Cardiac muscle cell (in vitro differentiated cells and primary cell): ENCODE results near the gene ZNF487. TPM values are rescaled to one million over a fixed set of nuclear protein-coding genes. Genes with fewer than 3 reads are reported as not detected.
A peak's percentile ranks its signal among the peaks of the same experiment; 100 is the strongest.

Experiments
- DNase-seq, 2 donors: peaks; one replicate each; pipeline versions ENCODE4 v3.0.0 to v3.0.0-alpha.2; 2010 to 2017; ENCODE audit warnings: low read depth in 1 of 2, low spot score in 1 of 2
- H3K27ac ChIP-seq: fragments of 200-600 bp; sonication (generic); 2 replicates; pipeline ENCODE4 v1.5.1; 2016
- H3K27me3 ChIP-seq: fragments of 200-600 bp; sonication (generic); 2 replicates; pipeline ENCODE4 v1.6.0; 2016; ENCODE audit warnings: control low read depth
- H3K36me3 ChIP-seq: fragments of 200-600 bp; sonication (generic); 2 replicates; pipeline ENCODE4 v1.5.1; 2016; ENCODE audit warnings: control low read depth
- H3K4me1 ChIP-seq: fragments of 200-600 bp; sonication (generic); 2 replicates; pipeline ENCODE4 v1.8.1; 2017; ENCODE audit warnings: low read depth, mild to moderate bottlenecking, mixed run types
- H3K4me3 ChIP-seq: fragments of 200-600 bp; sonication (generic); 2 replicates; pipeline ENCODE4 v1.5.1; 2016; ENCODE audit warnings: mild to moderate bottlenecking
- H3K9me3 ChIP-seq: fragments of 200-600 bp; sonication (generic); 2 replicates; pipeline ENCODE4 v1.5.1; 2017; ENCODE audit warnings: low read depth, mild to moderate bottlenecking, control low read depth
- polyA plus RNA-seq: library from polyadenylated mRNA; unstranded; fragments of >200 nt; fragmentation: Nextera tagmentation; extraction: Ambion mirVana; gene quantifications from 2 replicates; pipeline ENCODE4 v1.2.1, GENCODE V29; 2016
- total RNA-seq: library from RNA; depleted of rRNA; stranded (reverse); fragments of >200 nt; gene quantifications from 2 replicates; pipeline ENCODE4 v1.2.3, GENCODE V29; 2016
- TF ChIP-seq, protein P1 (sequence below): IDR thresholded peaks from 2 replicates; pipeline ENCODE4 v1.5.1; 2012; ENCODE audit warnings: low read depth, mild to moderate bottlenecking, low read length

Gene ZNF487
- total and polyA plus RNA-seq, 2 experiments from 2014 or later, result 6.0 to 9.0 TPM

DNA sequence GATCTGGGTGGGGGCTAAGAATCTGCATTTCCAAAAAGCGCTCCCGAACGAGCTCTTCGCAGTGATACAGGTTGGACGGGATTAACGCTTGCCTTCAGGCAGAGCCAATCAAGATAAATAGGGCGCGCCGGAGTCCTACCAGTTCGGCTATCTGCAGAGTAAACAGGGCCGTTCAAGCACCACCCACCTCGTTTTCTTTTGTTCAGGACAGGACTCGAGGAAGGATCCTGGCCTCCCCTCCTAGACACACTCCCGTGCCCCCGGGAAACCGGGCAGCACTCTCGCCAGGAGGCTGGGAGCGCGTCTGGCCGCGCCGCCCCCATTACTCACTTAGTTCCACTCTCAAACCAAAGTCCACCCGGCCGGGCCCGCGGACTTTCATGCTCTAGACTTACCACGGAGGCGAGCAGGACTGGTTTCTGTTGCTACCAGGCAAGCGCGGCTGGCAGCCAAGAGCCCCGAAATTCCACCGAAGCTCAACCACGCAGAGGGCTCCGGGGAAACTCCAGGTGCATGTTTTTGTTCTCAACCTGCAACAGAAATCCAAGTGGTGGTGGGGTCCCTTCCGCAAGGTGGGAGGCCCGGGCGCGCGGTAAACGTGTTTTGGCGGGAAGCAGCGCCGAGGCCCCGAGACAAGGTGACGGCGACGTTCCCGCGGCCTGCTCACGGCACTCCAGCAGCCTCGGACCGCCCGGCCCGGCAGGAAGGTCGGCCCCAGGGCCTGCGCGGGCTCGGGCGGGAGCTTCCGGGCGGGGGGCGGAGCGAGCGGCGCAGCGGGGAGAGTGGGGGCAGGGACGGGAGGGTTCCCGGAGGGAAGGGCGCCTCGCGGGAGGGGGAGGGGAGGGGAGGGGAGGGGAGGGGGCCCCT lies 40.6 kb upstream of the ZNF487 start:
- peaks cover 23% of the 10 kb centered on the region for H3K36me3 ChIP-seq
- no peaks in the 10 kb centered on the region for H3K27me3 ChIP-seq
- TF ChIP-seq, protein P1, sequence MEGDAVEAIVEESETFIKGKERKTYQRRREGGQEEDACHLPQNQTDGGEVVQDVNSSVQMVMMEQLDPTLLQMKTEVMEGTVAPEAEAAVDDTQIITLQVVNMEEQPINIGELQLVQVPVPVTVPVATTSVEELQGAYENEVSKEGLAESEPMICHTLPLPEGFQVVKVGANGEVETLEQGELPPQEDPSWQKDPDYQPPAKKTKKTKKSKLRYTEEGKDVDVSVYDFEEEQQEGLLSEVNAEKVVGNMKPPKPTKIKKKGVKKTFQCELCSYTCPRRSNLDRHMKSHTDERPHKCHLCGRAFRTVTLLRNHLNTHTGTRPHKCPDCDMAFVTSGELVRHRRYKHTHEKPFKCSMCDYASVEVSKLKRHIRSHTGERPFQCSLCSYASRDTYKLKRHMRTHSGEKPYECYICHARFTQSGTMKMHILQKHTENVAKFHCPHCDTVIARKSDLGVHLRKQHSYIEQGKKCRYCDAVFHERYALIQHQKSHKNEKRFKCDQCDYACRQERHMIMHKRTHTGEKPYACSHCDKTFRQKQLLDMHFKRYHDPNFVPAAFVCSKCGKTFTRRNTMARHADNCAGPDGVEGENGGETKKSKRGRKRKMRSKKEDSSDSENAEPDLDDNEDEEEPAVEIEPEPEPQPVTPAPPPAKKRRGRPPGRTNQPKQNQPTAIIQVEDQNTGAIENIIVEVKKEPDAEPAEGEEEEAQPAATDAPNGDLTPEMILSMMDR, result no peak
- peak overlapping the region; percentile 97 for H3K27ac ChIP-seq
- DNase-seq, result peak; percentile 79 to 88
- H3K9me3 ChIP-seq, result no peaks in the 10 kb centered on the region
- peak overlapping the region; percentile 47 for H3K4me3 ChIP-seq
- peaks cover 13% of the 10 kb centered on the region for H3K4me1 ChIP-seq

DNA sequence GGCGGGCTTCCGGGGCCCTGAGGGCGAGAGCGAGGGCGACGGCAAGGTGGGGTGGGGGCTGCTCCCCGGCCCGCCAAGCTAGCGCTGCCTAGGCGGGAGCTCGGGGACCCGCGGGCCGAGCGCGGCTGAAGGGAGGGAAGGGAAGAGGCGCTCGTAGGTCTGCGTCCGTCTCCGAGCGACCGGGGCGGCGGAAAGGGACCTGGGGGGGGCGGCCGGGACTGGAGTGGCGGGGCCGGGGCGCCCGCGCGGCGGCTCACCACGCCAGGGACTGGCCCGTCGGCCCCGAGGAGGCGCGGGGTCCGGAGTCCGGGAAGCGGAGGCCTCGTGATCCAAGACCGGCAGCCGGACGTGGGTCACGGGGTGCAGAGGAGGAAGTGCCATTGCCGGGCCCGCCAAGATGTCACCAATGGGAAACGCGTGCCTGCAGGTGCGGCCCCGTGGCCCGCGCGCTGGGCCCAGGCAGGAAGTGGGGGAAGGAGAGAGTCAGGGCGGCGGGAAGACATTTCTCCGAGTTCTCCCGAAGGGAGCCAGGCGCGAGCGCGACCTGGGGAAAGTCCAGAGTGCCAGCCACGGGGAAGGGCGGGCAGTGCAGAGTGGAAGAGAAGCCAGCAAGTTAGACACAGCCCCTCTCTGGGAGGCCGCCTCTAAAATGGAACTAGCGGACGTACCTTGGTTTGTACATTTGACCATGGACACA lies 39.8 kb upstream of the ZNF487 start:
- H3K27me3 ChIP-seq, result no peaks in the 10 kb centered on the region
- peak; percentile 84 to 93 for DNase-seq
- TF ChIP-seq, protein P1, result no peak
- peak overlapping the region; percentile 97 for H3K27ac ChIP-seq
- no peaks in the 10 kb centered on the region for H3K9me3 ChIP-seq
- H3K4me3 ChIP-seq, result peak overlapping the region; percentile 47
- H3K36me3 ChIP-seq, result peaks cover 19% of the 10 kb centered on the region
- peaks cover 16% of the 10 kb centered on the region for H3K4me1 ChIP-seq

DNA sequence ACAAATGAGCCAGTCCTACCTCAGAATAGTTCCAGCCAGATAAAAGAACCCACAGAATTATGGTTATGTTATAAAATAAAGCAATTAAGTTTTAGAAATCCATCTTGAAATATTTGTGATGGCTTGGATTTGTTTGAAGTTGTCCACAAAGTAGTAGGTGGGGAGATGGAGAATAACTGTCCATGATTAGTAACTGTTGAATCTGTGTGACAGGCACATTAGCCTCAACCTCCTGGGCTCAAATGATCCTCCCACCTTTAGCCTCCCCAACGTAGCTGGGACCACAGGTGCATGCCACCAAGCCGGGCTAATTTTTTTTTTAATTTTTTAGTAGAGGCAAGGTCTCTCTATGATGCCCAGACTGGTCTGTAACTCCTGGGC lies 38.0 kb upstream of the ZNF487 start:
- TF ChIP-seq, protein P1, result no peak
- no peak for DNase-seq
- Histone ChIP-seq H3K27ac (no peak overlapping the region), H3K4me3 (no peak overlapping the region), H3K36me3 (peaks cover 7% of the 10 kb centered on the region), H3K4me1 (peaks cover 22% of the 10 kb centered on the region), H3K9me3 (no peaks in the 10 kb centered on the region), H3K27me3 (no peaks in the 10 kb centered on the region)

GRCh38 chr10:43399320-43400310 lies 37.3 kb upstream of the ZNF487 start:
- Histone ChIP-seq H3K4me3 (no peak overlapping the region), H3K27ac (no peak overlapping the region), H3K27me3 (no peaks in the 10 kb centered on the region), H3K36me3 (peaks cover under 1% of the 10 kb centered on the region), H3K4me1 (peaks cover 22% of the 10 kb centered on the region), H3K9me3 (no peaks in the 10 kb centered on the region)
- DNase-seq, result peak in 1 of 2 donors; percentile 43
- TF ChIP-seq, protein P1, result no peak

GRCh38 chr10:43401627-43402026 lies 35.3 kb upstream of the ZNF487 start:
- no peaks in the 10 kb centered on the region for H3K9me3 ChIP-seq
- H3K4me1 ChIP-seq, result peaks cover 17% of the 10 kb centered on the region
- no peak overlapping the region for H3K27ac ChIP-seq
- DNase-seq, result no peak
- TF ChIP-seq, protein P1, result no peak
- H3K27me3 ChIP-seq, result no peaks in the 10 kb centered on the region
- no peaks in the 10 kb centered on the region for H3K36me3 ChIP-seq
- H3K4me3 ChIP-seq, result no peak overlapping the region
